Retinal pigment epithelial cell (primary cell): ENCODE measurements around the gene MADD.
"Not testable (repeated sequence)": the region's sequence is repeated elsewhere in the genome, so short reads cannot be mapped to it uniquely, and the experiment has no call there.

Experiments
- DNase-seq: peaks from one replicate; pipeline ENCODE4 v3.0.0-alpha.2; 2010; ENCODE audit warnings: low read depth
- H3K4me3 ChIP-seq: 2 replicates; pipeline ENCODE4 v1.5.1; 2011; ENCODE audit warnings: mild to moderate bottlenecking, low read length, control low read depth, moderate library complexity
- TF ChIP-seq, protein P1 (sequence below): conservative IDR thresholded peaks from 2 replicates; pipeline ENCODE4 v1.5.1; 2011; ENCODE audit warnings: low read depth, low read length, control low read depth, inconsistent platforms

Gene MADD

DNA sequence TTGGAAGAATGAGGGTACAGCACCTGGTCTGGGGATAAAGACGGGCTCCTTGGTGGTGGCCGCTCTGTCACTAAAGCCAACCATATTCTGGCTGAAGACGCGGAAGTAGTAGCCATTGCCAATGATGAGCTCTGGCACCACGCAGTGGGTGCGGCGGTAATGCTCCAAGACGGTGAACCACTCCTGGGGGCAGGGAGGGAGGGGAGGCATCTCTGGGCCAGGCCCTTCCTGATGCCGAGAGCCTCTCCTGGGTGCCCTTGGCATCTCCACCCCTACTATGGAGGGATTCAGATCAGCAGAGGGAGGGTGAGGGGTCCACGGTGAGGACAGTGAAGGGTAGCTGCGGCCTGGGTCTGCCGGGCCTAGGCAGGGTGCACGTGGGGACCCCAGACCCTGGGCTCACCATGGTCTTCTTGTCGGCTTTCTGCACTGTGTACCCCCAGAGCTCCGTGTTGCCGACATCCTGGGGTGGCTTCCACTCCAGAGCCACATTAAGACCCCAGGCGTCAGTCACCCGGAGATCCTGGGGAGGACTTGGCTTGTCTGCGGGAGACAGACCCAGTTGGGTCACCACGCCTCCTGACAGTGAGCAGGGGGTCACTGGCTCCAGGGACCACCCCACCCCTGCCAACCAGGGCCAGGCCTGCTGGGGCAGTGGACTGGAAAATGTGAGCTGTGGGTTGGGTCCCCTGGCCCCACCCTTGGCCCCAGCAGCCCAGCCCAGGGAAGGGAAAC, 63.0 kb downstream of the MADD start:
- H3K4me3 ChIP-seq = no peak overlapping the region
- TF ChIP-seq, protein P1, sequence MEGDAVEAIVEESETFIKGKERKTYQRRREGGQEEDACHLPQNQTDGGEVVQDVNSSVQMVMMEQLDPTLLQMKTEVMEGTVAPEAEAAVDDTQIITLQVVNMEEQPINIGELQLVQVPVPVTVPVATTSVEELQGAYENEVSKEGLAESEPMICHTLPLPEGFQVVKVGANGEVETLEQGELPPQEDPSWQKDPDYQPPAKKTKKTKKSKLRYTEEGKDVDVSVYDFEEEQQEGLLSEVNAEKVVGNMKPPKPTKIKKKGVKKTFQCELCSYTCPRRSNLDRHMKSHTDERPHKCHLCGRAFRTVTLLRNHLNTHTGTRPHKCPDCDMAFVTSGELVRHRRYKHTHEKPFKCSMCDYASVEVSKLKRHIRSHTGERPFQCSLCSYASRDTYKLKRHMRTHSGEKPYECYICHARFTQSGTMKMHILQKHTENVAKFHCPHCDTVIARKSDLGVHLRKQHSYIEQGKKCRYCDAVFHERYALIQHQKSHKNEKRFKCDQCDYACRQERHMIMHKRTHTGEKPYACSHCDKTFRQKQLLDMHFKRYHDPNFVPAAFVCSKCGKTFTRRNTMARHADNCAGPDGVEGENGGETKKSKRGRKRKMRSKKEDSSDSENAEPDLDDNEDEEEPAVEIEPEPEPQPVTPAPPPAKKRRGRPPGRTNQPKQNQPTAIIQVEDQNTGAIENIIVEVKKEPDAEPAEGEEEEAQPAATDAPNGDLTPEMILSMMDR = no peak
- no peak for DNase-seq

DNA sequence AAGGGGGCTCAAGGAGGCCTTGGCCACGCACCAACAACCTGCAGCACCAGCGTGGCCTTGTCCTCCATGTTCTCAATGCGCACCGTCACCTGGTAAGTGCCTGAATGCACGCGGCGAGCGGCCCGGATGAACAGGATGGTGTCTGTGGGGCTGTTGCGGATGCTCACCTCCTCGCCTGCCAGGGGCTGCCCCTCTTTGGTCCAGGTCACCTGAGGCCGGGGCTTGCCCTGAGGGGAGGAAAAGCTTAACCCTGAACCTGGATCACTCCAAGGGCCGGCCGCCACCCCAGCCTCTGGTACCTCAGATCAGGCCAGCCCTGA, 63.6 kb downstream of the MADD start:
- TF ChIP-seq, protein P1 = no peak
- H3K4me3 ChIP-seq = no peak overlapping the region
- no peak for DNase-seq

DNA sequence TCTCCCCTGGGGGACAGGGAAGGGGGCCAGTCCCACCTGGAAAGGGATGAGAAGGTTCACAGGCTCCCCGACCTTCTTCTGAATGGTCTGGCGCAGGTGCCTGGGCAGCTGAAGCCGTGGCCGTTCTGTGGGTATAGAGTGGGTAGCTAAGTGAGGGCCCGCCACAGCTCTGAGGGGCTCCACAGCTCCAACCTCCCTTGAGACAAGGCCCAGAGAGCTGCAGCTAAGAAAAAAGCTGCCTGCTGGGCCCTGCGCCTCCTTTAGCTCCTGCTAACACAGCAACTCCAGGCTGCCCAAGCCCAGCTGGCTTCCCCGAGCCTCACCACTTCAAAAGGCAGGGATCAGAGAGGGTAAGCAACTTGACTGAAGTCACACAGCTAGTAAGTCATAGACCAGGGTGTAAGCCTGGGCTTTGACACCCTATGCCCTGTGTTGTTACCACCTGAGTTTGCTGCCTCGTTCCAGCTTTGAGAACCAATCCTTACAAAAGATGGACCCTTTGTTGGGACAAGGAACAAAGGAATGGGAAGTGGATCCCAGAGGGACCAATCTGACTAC, 64.0 kb downstream of the MADD start:
- DNase-seq = no peak
- TF ChIP-seq, protein P1 = no peak

DNA sequence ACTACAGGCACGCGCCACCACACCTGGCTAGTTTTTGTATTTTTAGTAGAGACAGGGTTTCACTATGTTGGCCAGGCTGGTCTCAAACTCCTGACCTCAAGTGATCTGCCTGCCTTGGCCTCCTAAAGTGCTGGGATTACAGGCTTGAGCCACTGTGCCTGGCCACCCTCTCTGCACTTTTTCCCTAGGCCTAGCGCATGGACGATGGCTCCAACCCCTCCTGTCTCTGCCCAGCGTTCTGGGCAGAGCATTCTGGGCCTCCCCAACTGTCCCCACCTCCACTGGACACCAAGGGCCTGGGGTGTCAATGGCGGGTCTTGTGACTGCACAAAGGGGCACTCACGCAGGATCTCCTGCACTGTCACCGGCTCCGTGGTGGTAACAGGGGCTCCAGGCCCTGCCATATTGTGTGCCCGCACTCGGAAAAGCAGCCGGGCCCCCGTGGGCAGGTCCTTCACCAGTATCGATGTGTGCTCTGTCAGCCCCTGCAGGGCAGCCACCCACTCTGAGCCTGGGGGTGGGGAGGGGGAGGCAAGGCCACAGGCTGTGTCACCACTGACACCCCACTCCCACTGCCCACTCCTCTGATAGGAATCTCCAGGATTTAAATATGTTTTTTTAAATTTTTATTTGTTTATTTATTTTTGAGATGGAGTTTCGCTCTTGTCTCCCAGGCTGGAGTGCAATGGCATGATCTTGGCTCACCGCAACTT, 64.9 kb downstream of the MADD start:
- DNase-seq, H3K4me3 ChIP-seq: not testable (repeated sequence)

More for the DNA sequence above, 64.0 kb downstream of the MADD start:
- no peak overlapping the region for H3K4me3 ChIP-seq

DNA sequence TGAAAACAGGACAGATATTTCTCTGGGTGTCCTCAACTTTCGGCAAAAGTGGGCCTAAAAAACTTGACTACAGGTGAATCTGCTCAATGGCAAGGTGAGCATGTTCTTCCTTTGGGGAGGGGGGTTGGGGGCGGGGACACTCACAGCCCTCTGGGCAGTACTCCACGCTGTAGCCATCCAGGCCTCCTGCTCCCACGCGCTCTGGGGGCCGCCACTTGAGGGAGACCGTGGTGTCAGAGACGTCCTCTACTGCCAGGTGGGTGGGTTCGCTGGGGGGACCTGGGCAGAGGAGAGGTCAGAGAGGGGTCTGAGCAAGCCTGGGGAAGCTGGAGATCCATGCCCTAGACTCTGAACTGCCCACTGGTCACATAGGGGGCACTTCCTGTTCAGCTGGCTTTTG, 65.8 kb downstream of the MADD start:
- H3K4me3 ChIP-seq = no peak overlapping the region
- no peak for DNase-seq
- TF ChIP-seq, protein P1 = no peak

DNA sequence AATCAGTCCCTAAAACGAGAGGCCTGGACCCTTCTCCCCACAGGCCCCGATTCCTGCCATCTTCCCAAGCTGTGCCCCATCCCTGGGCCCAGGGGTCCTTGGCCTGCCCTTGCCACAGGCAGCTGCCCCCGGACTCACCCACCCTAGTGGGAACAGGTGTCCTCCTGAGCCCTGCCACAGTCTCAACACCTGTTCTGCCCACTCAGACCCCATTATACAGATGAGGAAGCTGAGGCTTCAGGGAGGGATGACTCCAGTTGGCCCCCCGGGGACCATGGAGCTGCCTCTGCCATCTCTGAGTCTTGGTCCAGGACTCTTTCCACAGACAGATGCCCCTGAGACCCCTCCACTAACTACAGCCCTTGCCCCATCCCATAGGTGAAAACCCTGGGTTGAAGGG, 66.7 kb downstream of the MADD start:
- H3K4me3 ChIP-seq = no peak overlapping the region
- TF ChIP-seq, protein P1 = no peak
- no peak for DNase-seq

DNA sequence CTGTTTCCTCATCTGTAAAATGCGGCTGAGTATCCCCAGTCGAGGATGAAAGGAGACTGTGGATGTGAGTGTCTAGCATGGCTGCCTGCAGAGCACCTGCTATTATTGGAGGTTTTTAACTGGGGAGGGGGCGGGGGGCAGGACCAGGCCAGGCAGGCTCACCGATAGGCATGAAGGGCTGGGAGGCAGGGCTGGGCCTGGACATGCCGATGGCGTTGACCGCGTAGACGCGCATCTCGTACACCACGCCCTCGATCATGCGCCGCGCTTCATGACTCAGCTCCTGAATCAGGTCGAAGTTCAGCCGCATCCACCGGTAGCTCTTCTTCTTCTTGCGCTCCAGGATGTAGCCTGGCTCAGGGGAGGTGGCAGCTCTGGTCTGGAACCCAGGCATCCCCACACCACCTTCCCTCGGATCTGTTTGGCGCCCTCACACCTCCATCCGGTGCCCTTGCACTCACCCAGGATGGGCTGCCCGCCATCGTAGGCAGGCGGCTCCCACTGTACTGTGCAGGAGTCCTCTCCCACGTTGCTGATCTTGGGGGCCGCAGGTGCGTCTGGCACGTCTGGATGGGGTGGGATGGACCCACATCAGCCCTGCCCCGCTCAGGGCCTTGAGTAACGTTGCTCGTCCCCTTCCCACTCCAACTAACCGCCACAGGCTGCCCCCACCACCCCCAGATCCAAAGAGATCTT, 67.4 kb downstream of the MADD start:
- DNase-seq = no peak
- H3K4me3 ChIP-seq = no peak overlapping the region

More for the DNA sequence above, 67.4 kb downstream of the MADD start:
- TF ChIP-seq, protein P1 = no peak
